LNCaP clone FGC (cell line): ENCODE results near the gene PSMA8.
"Not testable (repeated sequence)": the region's sequence is repeated elsewhere in the genome, so short reads cannot be mapped to it uniquely, and the experiment has no call there.

Source experiments
- DNase-seq: peaks from one replicate; pipeline ENCODE4 v3.0.0-alpha.2; 2011; ENCODE audit warnings: low read depth
- H3K4me3 ChIP-seq: 2 replicates; pipeline ENCODE4 v1.5.1; 2011; ENCODE audit warnings: mild to moderate bottlenecking, low read depth, low read length, control low read depth
- TF ChIP-seq, protein P1 (sequence below): IDR thresholded peaks from 2 replicates; pipeline ENCODE4 v1.5.1; 2012; ENCODE audit warnings: mild to moderate bottlenecking; ENCODE audit not compliant: control insufficient read depth, insufficient read depth; ENCODE audit errors: extremely low read depth

PSMA8 gene

DNA sequence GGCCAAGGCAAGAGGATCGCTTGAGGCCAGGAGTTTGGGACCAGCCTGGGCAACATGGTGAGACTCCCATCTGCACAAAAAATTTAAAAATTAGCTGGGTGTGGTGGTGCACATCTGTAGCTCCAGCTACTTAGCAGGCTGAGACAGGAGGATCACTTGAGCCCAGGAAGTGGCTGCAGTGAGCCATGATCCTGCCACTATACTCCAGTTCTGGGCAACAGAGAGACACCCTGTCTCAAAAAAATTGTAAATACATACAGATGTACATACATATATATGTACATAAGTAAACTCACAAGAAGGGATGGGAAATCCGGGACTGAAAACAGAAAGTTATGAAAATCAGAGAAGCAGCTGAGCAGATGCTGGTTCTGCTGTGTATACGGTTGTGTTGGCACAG lies 62.9 kb downstream of the PSMA8 start:
- no peak for DNase-seq
- H3K4me3 ChIP-seq = no peak overlapping the region
- TF ChIP-seq, protein P1, sequence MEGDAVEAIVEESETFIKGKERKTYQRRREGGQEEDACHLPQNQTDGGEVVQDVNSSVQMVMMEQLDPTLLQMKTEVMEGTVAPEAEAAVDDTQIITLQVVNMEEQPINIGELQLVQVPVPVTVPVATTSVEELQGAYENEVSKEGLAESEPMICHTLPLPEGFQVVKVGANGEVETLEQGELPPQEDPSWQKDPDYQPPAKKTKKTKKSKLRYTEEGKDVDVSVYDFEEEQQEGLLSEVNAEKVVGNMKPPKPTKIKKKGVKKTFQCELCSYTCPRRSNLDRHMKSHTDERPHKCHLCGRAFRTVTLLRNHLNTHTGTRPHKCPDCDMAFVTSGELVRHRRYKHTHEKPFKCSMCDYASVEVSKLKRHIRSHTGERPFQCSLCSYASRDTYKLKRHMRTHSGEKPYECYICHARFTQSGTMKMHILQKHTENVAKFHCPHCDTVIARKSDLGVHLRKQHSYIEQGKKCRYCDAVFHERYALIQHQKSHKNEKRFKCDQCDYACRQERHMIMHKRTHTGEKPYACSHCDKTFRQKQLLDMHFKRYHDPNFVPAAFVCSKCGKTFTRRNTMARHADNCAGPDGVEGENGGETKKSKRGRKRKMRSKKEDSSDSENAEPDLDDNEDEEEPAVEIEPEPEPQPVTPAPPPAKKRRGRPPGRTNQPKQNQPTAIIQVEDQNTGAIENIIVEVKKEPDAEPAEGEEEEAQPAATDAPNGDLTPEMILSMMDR = no peak

DNA sequence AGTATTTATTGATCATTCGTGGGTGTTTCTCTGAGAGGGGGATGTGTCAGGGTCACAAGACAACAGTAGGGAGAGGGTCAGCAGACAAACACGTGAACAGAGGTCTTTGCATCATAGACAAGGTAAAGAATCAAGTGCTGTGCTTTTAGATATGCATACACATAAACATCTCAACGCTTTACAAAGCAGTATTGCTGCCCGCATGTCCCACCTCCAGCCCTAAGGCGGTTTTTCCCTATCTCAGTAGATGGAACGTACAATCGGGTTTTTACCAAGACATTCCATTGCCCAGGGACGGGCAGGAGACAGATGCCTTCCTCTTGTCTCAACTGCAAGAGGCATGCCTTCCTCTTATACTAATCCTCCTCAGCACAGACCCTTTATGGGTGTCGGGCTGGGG lies 68.3 kb downstream of the PSMA8 start:
- DNase-seq, H3K4me3 ChIP-seq: not testable (repeated sequence)

DNA sequence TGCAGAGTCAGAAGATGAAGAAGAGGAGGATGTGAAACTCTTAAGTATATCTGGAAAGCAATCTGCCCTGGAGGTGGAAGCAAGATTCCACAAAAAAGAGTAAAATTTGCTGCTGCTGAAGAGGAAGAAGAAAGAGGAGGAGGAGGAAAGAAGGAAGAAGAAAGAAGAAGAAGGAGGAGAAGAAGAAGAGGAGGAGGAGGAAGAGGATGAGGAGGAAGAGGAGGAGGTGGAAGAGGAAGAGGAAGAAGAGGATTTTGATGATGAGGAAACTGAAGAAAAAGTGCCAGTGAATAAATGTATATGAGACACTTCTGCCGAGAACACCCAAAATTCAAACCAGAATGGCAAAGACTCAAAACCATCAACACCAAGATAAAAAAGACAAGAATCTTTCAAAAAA lies 71.6 kb downstream of the PSMA8 start:
- H3K4me3 ChIP-seq = no peak overlapping the region

DNA sequence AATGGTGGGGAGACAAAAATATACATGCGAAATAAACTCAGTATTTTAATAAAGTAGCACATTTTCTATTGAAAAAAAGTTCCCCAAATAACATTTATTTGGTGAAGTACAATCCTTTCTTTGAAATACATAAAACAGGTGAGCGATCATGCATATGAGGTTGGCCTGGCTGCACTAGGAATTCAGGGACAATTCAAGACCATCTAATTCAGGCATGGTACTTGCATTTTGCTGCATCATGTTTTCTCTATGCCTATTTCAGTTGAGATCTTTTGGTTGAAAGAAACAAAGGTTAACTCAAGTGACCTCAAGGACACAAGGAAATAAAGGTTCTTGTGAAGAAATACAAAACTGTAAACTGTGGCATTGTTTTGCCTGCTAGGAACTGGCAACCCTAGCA lies 72.8 kb downstream of the PSMA8 start:
- H3K4me3 ChIP-seq = no peak overlapping the region
- TF ChIP-seq, protein P1 = no peak
- no peak for DNase-seq

More for the DNA sequence above, 71.6 kb downstream of the PSMA8 start:
- TF ChIP-seq, protein P1 = no peak
- DNase-seq = no peak

DNA sequence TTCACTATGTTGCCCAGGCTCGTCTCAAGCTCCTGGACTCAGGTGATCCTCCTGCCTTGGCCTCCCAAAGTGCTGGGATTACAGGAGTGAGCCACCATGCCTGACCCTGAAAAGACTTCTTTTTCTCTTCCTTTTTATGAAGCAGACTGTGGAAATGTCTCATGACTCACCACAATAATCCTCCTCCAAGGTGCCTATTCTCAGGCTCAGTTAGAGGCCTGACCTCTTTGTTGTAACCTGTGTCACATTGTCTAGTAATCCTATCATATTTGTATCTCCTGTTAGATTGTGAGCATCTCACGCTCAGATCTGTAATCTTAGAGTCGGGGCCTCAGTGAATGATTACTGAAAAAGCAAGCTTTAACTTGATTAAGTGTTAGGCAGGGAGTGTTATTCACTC lies 74.3 kb downstream of the PSMA8 start:
- H3K4me3 ChIP-seq = no peak overlapping the region
- TF ChIP-seq, protein P1 = no peak
- DNase-seq = no peak

DNA sequence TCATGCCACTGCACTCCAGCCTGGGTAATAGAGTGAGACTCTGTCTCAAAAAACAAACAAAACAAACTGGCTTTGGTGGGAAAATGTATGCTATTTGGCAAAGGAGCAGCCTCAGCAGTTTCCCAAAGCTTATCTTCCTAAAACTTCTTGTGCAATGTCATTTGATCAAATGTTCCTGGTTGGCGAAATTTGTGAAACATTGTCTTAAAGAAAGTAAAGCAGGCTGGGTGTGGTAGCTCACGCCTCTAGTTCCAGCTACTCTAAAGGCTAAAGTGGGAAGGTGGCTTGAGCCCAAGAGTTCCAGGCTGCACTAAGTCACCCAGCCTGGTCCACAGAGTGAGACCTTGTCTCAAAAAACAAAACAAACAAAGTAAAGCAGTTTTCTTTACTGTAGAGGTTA lies 75.3 kb downstream of the PSMA8 start:
- DNase-seq = no peak
- H3K4me3 ChIP-seq = no peak overlapping the region
- TF ChIP-seq, protein P1 = no peak

DNA sequence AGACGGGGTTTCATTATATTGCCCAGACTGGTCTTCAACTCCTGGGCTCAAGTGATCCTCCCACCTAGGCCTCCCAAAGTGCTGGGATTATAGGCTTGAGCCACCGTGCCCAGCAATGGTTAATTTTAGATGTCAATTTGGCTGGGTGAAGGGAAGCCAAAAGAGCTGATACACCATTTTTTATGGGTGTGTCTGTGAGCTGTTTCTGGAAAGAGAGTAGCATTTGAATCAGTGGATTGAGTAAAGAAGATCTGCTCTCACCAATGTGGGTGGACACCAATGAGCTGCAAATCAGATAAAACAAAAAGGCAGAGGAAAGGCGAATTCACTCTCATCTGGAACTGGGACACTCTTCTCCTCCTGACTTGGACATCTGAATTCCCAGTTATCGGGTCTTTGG lies 76.5 kb downstream of the PSMA8 start:
- H3K4me3 ChIP-seq = no peak overlapping the region
- TF ChIP-seq, protein P1 = no peak
- no peak for DNase-seq

DNA sequence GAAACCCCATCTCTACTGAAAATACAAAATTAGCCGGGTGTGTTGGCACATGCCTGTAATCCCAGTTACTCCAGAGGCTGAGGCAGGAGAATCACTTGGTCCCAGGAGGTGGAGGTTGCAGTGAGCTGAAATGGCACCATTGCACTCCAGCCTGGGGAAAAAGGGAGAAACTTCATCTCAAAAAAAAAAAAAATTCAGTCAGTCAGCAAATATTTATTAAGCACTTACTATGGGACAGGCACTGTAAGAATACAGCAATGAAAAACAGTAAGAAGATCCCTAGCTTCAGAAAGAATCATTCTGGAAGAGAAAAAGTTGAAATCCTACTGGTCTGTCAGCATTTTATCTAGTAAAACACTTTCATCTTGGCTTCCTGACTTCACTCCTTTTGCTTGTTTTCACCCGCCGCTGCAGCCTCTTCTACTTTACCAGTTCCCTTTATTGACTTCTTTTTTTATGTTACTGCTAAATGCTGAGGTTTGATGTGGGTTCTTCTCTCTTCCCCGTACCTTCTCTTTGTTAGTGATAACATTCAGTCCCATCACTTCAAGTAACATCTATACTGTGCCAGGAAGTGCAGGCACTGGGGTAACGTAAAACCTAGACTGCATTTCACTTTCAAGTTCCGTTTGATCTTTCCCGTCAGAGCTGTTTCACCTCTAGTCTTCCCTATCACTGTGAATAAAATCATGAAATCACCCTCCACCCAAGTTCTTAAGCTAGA lies 81.7 kb downstream of the PSMA8 start:
- no peak overlapping the region for H3K4me3 ChIP-seq
- TF ChIP-seq, protein P1 = no peak
- DNase-seq = no peak
